Mesothelial cell of epicardium (in vitro differentiated cells): ENCODE measurements around the gene AOPEP. TPM values are rescaled to one million over a fixed set of nuclear protein-coding genes. Genes with fewer than 3 reads are reported as not detected.
A peak's percentile ranks its signal among the peaks of the same experiment; 100 is the strongest.

Source experiments
- DNase-seq, 2 experiments: peaks; one replicate each; pipeline ENCODE4 v3.0.0; 2021; ENCODE audit warnings: low spot score in 2 of 2; ENCODE audit not compliant: unreplicated experiment in 2 of 2
- H3K27ac Mint-ChIP-seq: 2 replicates; pipeline ENCODE4 v1.8.0; 2021; ENCODE audit warnings: mixed read lengths
- H3K27me3 Mint-ChIP-seq: 2 replicates; pipeline ENCODE4 v1.8.0; 2021; ENCODE audit warnings: low read depth, mixed read lengths
- H3K36me3 Mint-ChIP-seq: 2 replicates; pipeline ENCODE4 v1.8.0; 2021; ENCODE audit warnings: mixed read lengths
- H3K4me1 Mint-ChIP-seq: 2 replicates; pipeline ENCODE4 v1.8.0; 2021; ENCODE audit warnings: mixed read lengths
- H3K4me3 Mint-ChIP-seq: 2 replicates; pipeline ENCODE4 v1.8.0; 2021; ENCODE audit warnings: mild to moderate bottlenecking, moderate library complexity, mixed read lengths
- H3K9me3 Mint-ChIP-seq: 2 replicates; pipeline ENCODE4 v1.8.0; 2021; ENCODE audit warnings: mixed read lengths
- CTCF ChIP-seq: fragments of 200-600 bp; sonication (generic); IDR thresholded peaks from one replicate; pipeline ENCODE4 v1.5.0; 2021; ENCODE audit warnings: antibody characterized with exemption; ENCODE audit not compliant: unreplicated experiment
- total RNA-seq: library from RNA; stranded (reverse); gene quantifications from 3 replicates; pipeline ENCODE4 v1.2.1, GENCODE V29; 2021

The AOPEP gene
- total RNA-seq, 1 donor from 2014 or later, result 63.0 TPM

GRCh38 chr9:95045751-95046150 is 319.3 kb downstream of the AOPEP start:
- no peaks in the 10 kb centered on the region for H3K36me3 Mint-ChIP-seq
- H3K4me1 Mint-ChIP-seq, result peaks cover 55% of the 10 kb centered on the region
- H3K4me3 Mint-ChIP-seq, result peak overlapping the region; percentile 14
- no peak for DNase-seq
- H3K27ac Mint-ChIP-seq, result peak overlapping the region; percentile 5
- H3K9me3 Mint-ChIP-seq, result no peaks in the 10 kb centered on the region
- no peaks in the 10 kb centered on the region for H3K27me3 Mint-ChIP-seq
- TF ChIP-seq CTCF, result no peak

GRCh38 chr9:95047452-95048224 is 321.1 kb downstream of the AOPEP start:
- H3K4me3 Mint-ChIP-seq, result peak overlapping the region; percentile 67
- H3K9me3 Mint-ChIP-seq, result no peaks in the 10 kb centered on the region
- H3K27me3 Mint-ChIP-seq, result no peaks in the 10 kb centered on the region
- peak overlapping the region; percentile 76 for H3K27ac Mint-ChIP-seq
- DNase-seq, result no peak
- TF ChIP-seq CTCF, result no peak
- no peaks in the 10 kb centered on the region for H3K36me3 Mint-ChIP-seq
- peaks cover 54% of the 10 kb centered on the region for H3K4me1 Mint-ChIP-seq

GRCh38 chr9:95048225-95049087 is 322.0 kb downstream of the AOPEP start:
- Mint-ChIP-seq H3K4me1 (peaks cover 56% of the 10 kb centered on the region), H3K27ac (peak overlapping the region; percentile 89), H3K36me3 (peaks cover 2% of the 10 kb centered on the region), H3K27me3 (no peaks in the 10 kb centered on the region), H3K9me3 (no peaks in the 10 kb centered on the region), H3K4me3 (peak overlapping the region; percentile 79)
- no peak for TF ChIP-seq CTCF
- peak; percentile 34 to 68 for DNase-seq

GRCh38 chr9:95049761-95050160 is 323.3 kb downstream of the AOPEP start:
- H3K4me3 Mint-ChIP-seq, result peak overlapping the region; percentile 58
- H3K4me1 Mint-ChIP-seq, result peaks cover 54% of the 10 kb centered on the region
- H3K9me3 Mint-ChIP-seq, result no peaks in the 10 kb centered on the region
- DNase-seq, result no peak
- peaks cover 2% of the 10 kb centered on the region for H3K36me3 Mint-ChIP-seq
- H3K27me3 Mint-ChIP-seq, result no peaks in the 10 kb centered on the region
- H3K27ac Mint-ChIP-seq, result peak overlapping the region; percentile 57
- TF ChIP-seq CTCF, result no peak

GRCh38 chr9:95053611-95054570 is 327.4 kb downstream of the AOPEP start:
- Mint-ChIP-seq H3K9me3 (no peaks in the 10 kb centered on the region), H3K4me3 (no peak overlapping the region), H3K36me3 (peaks cover 2% of the 10 kb centered on the region), H3K4me1 (peaks cover 66% of the 10 kb centered on the region), H3K27ac (no peak overlapping the region), H3K27me3 (no peaks in the 10 kb centered on the region)
- DNase-seq, result no peak
- TF ChIP-seq CTCF, result no peak
